Measurements from ENCODE around the gene CARMIL1. TPM values are rescaled to one million over a fixed set of nuclear protein-coding genes. Genes with fewer than 3 reads are reported as not detected.

Gene CARMIL1
- total RNA-seq, 2 experiments from 2014 or later, result 3.9 to 4.7 TPM

GRCh38 chr6:25488156-25488555 is 209.0 kb downstream of the CARMIL1 start:
- ChIA-PET POLR2A (interaction anchor here (1.3 kb wide), 1 partner anchor 84 kb away, joined by 3 read pairs; no protein-coding TSS in a partner anchor), CTCF (interaction anchor here (1.2 to 1.3 kb wide), 2 partner anchors 209 to 223 kb away, joined by 4 read pairs; partner anchors contain the start of gene CARMIL1)
- intact Hi-C loops (cut with DNase I, micrococcal nuclease), result loop anchor here in 1 of 2 experiments (5.0 kb wide), 1 partner anchor 146 kb away; no protein-coding TSS in a partner anchor
- Histone ChIP-seq H3K9me3 (ENCODE audit: control insufficient read depth in 1 of 2, insufficient read depth in 1 of 2, low read length in 2 of 2) (no peaks in the 10 kb centered on the region), H3K4me3 (ENCODE audit: low read length) (no peak overlapping the region), H3K27me3 (ENCODE audit: control insufficient read depth in 1 of 2, insufficient read depth in 2 of 2, low read length in 2 of 2) (no peaks in the 10 kb centered on the region), H3K36me3 (ENCODE audit: insufficient read depth, low read length) (no peaks in the 10 kb centered on the region), H3K27ac (ENCODE audit: low read depth in 1 of 2, low read length in 2 of 2) (no peak overlapping the region), H3K4me1 (ENCODE audit: insufficient read depth, low read length) (peaks cover 7% of the 10 kb centered on the region)
- Mint-ChIP-seq H3K4me1 (ENCODE audit: low read depth) (peaks cover 8% of the 10 kb centered on the region), H3K9me3 (no peaks in the 10 kb centered on the region), H3K27ac (peak overlapping the region; percentile 16), H3K36me3 (ENCODE audit: low read depth) (peaks cover 15% of the 10 kb centered on the region), H3K27me3 (no peaks in the 10 kb centered on the region), H3K4me3 (no peak overlapping the region)
- ATAC-seq (ENCODE audit: poor library complexity) (no peak), DNase-seq (no peak)
- TF ChIP-seq CTCF (IDR thresholded peaks at IDR 0.05), result no peak

GRCh38 chr6:25489399-25489798 is 210.2 kb downstream of the CARMIL1 start:
- DNase-seq (no peak), ATAC-seq (ENCODE audit: poor library complexity) (no peak)
- no peak for TF ChIP-seq CTCF (IDR thresholded peaks at IDR 0.05)
- Mint-ChIP-seq H3K36me3 (ENCODE audit: low read depth) (peaks cover 12% of the 10 kb centered on the region), H3K9me3 (no peaks in the 10 kb centered on the region), H3K27ac (no peak overlapping the region), H3K4me1 (ENCODE audit: low read depth) (peaks cover 8% of the 10 kb centered on the region), H3K4me3 (no peak overlapping the region), H3K27me3 (no peaks in the 10 kb centered on the region)
- intact Hi-C loops (cut with DNase I, micrococcal nuclease), result loop anchor here in 1 of 2 experiments (5.0 kb wide), 1 partner anchor 147 kb away; no protein-coding TSS in a partner anchor
- ChIA-PET CTCF (interaction anchor here (1.0 to 3.3 kb wide), 12 partner anchors 8 to 266 kb away, joined by 3 to 45 read pairs (median 4); partner anchors contain the start of gene CARMIL1), POLR2A (interaction anchor here (1.2 to 3.0 kb wide), 5 partner anchors 84 to 266 kb away, joined by 3 to 34 read pairs (median 6); partner anchors contain the start of gene CARMIL1)
- Histone ChIP-seq H3K4me1 (ENCODE audit: insufficient read depth, low read length) (peaks cover 7% of the 10 kb centered on the region), H3K27ac (ENCODE audit: low read depth in 1 of 2, low read length in 2 of 2) (no peak overlapping the region), H3K36me3 (ENCODE audit: insufficient read depth, low read length) (no peaks in the 10 kb centered on the region), H3K4me3 (ENCODE audit: low read length) (no peak overlapping the region), H3K9me3 (ENCODE audit: control insufficient read depth in 1 of 2, insufficient read depth in 1 of 2, low read length in 2 of 2) (no peaks in the 10 kb centered on the region), H3K27me3 (ENCODE audit: control insufficient read depth in 1 of 2, insufficient read depth in 2 of 2, low read length in 2 of 2) (no peaks in the 10 kb centered on the region)

DNA sequence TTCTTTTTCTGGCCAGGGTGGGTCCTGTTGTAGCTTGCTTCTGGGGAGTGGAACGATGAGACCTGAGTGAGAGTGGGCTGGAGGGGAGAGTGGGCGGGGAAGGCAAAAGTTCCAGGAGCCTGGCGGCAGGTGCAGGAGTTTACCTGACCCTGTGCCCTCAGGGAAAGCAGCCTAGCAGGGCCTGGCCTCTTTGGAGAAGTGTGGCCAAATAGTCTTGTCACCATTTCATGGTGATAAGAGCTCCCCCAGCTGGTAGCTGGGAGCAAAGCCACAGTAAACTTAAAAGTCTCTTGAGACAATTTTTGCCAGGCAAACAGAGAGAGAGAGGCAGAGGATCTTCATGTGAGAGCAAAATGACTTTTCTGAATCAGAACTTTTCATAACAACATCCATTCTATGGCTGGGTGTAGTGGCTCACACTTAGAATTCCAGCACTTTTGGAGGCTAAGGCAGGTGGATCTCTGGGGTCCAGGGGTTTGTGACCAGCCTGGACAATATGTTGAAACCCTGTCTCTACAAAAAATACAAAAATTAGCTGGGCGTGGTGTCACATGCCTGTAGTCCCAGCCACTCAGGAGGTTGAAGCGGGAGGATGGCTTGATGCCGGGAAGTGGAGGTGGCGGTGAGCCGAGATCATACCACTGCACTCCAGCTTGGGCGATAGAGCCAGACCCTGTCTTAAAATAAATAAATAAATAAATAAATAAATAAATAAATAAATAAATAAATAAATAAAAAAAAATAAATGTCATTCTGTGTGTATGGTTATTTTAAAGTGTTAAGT is 211.0 kb downstream of the CARMIL1 start:
- Histone ChIP-seq H3K27me3 (ENCODE audit: control insufficient read depth in 1 of 2, insufficient read depth in 2 of 2, low read length in 2 of 2) (no peaks in the 10 kb centered on the region), H3K4me3 (ENCODE audit: low read length) (no peak overlapping the region), H3K9me3 (ENCODE audit: control insufficient read depth in 1 of 2, insufficient read depth in 1 of 2, low read length in 2 of 2) (no peaks in the 10 kb centered on the region), H3K36me3 (ENCODE audit: insufficient read depth, low read length) (no peaks in the 10 kb centered on the region), H3K4me1 (ENCODE audit: insufficient read depth, low read length) (peaks cover 7% of the 10 kb centered on the region), H3K27ac (ENCODE audit: low read depth in 1 of 2, low read length in 2 of 2) (no peak overlapping the region)
- CTCF ChIA-PET, result interaction anchor here (0.7 to 3.3 kb wide), 13 partner anchors 9 to 267 kb away, joined by 3 to 45 read pairs (median 4); partner anchors contain the start of gene CARMIL1
- peak; percentile 82 for ATAC-seq (ENCODE audit: poor library complexity)
- Mint-ChIP-seq H3K27ac (peak overlapping the region; percentile 8), H3K4me3 (no peak overlapping the region), H3K36me3 (ENCODE audit: low read depth) (peaks cover 12% of the 10 kb centered on the region), H3K27me3 (no peaks in the 10 kb centered on the region), H3K9me3 (no peaks in the 10 kb centered on the region), H3K4me1 (ENCODE audit: low read depth) (peaks cover 8% of the 10 kb centered on the region)
- intact Hi-C loops (cut with DNase I, micrococcal nuclease), result loop anchor here (1.0 to 5.0 kb wide), 7 partner anchors 67 to 267 kb away; partner anchors contain the start of gene CARMIL1 (in 1 of the 2)
- peak; percentile 88 for TF ChIP-seq CTCF (IDR thresholded peaks at IDR 0.05)
- POLR2A ChIA-PET, result interaction anchor here (1.2 to 3.0 kb wide), 5 partner anchors 85 to 267 kb away, joined by 3 to 34 read pairs (median 6); partner anchors contain the start of gene CARMIL1
- DNase-seq, result peak; percentile 39 to 82 (median 58)

Measured in CD4-positive, alpha-beta T cell (primary cell).